ENCODE data around the gene TMEM132D. TPM values are rescaled to one million over a fixed set of nuclear protein-coding genes. Genes with fewer than 3 reads are reported as not detected.

The TMEM132D gene
- total RNA-seq, 1 donor from 2014 or later: not detected

DNA sequence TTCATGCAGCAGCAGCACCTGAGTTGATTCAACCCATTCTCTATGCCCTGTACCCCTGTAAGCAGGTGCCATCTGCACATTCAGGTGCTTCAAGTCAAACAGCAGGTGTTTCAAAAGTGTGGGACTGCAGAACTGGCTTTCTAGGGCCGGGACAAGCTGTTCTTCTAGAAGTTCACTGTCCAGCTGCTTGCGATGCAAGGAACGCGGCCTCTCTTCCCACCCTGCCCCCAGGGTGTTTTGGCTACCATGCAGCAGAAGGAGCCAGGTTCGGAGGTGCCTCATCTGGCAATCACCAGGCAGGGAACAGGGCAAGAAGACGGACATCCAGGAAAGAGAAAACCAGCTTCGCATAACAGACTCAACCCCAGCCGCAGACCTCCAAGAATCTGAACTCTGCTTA is 35.2 kb downstream of the TMEM132D start:
- intact Hi-C loops (cut with micrococcal nuclease): no loop called here
- H3K27ac Mint-ChIP-seq: no peak overlapping the region
- H3K36me3 Mint-ChIP-seq (ENCODE audit: low read depth): no peaks in the 10 kb centered on the region
- no peak for DNase-seq (ENCODE audit: low spot score)
- no peaks in the 10 kb centered on the region for H3K27me3 Mint-ChIP-seq (ENCODE audit: insufficient read depth)
- H3K4me3 Mint-ChIP-seq: no peak overlapping the region
- no peaks in the 10 kb centered on the region for H3K4me1 Mint-ChIP-seq (ENCODE audit: low read depth)
- H3K9me3 Mint-ChIP-seq: peaks cover 27% of the 10 kb centered on the region

DNA sequence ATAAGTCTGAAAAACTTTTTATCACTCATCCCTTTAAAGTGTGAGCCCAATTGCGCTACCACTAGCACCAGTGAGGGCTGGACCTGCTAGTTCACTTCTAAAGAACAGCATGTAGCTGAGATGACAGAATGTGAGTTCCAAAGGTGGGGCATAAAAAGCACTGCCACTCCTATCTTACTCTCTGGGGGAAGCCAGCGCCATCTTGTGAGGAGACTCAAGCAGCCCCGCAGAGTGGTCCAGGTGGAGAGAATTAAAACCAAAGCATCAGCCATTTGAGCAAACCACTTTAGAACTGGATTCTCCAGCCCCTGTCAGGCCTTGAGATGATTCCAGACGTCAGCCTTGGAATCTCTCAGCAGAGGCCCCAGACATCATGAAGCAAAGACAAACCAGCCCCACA is 39.9 kb downstream of the TMEM132D start:
- Mint-ChIP-seq H3K4me1 (ENCODE audit: low read depth) (no peaks in the 10 kb centered on the region), H3K27me3 (ENCODE audit: insufficient read depth) (no peaks in the 10 kb centered on the region), H3K27ac (no peak overlapping the region), H3K4me3 (no peak overlapping the region), H3K36me3 (ENCODE audit: low read depth) (no peaks in the 10 kb centered on the region), H3K9me3 (peaks cover 15% of the 10 kb centered on the region)
- DNase-seq (ENCODE audit: low spot score): no peak
- intact Hi-C loops (cut with micrococcal nuclease): no loop called here

DNA sequence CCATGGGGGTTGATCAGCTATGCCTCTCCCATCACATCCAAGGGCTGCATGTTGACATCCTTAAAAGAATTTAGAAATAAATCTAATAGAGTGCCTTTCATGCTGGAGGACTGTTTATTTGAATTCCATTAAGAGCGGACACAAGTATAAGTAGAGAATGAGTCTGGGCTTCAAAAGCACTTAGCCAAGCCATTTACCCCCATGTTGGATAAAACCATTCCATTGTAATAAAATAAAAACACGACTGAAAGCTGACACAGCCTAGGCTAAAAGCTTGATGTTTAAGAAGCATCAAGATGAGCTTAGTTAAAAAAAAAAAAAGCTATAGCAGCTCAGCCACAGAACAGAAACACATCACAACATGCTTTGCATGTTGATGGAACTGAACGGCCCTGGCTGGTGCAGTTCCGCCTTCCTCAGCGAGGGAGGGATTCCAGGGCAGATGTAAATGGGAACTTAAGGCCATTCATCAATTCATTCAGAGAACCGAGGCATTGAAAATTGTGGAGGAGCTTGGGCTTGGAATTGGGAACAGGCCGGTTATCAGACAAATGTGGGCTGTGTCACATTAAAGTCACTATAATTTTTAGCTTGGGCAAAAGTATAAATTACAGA is 41.2 kb downstream of the TMEM132D start:
- no peaks in the 10 kb centered on the region for H3K27me3 Mint-ChIP-seq (ENCODE audit: insufficient read depth)
- H3K36me3 Mint-ChIP-seq (ENCODE audit: low read depth): no peaks in the 10 kb centered on the region
- DNase-seq (ENCODE audit: low spot score): no peak
- H3K4me1 Mint-ChIP-seq (ENCODE audit: low read depth): no peaks in the 10 kb centered on the region
- no peak overlapping the region for H3K27ac Mint-ChIP-seq
- intact Hi-C loops (cut with micrococcal nuclease): no loop called here
- H3K4me3 Mint-ChIP-seq: no peak overlapping the region
- H3K9me3 Mint-ChIP-seq: peaks cover 15% of the 10 kb centered on the region

GRCh38 chr12:129861951-129862350 is 41.9 kb downstream of the TMEM132D start:
- no peaks in the 10 kb centered on the region for H3K27me3 Mint-ChIP-seq (ENCODE audit: insufficient read depth)
- peaks cover 11% of the 10 kb centered on the region for H3K9me3 Mint-ChIP-seq

DNA sequence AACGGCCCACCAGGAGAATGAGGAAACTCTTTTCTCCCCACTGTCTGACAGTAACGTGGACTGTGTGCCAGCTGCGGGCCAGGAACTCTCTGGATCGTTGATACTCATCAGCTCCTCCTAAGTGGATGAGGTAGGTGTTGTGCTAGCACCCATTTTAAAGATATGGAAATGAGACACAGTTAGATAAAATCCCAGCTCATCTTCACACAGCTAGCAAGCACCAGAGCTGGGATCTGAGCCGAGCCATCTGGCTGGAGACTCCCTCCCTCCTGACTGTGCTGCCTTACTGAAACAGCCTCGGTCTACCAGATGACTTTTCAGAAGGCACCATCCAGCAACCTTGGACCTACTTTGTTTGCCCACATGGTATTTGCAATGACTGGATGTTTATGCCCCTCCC is 49.2 kb downstream of the TMEM132D start:
- Mint-ChIP-seq H3K27ac (no peak overlapping the region), H3K9me3 (peaks cover 5% of the 10 kb centered on the region), H3K4me1 (ENCODE audit: low read depth) (no peaks in the 10 kb centered on the region), H3K36me3 (ENCODE audit: low read depth) (no peaks in the 10 kb centered on the region), H3K27me3 (ENCODE audit: insufficient read depth) (no peaks in the 10 kb centered on the region), H3K4me3 (no peak overlapping the region)
- intact Hi-C loops (cut with micrococcal nuclease): no loop called here
- DNase-seq (ENCODE audit: low spot score): no peak

More at GRCh38 chr12:129861951-129862350, 41.9 kb downstream of the TMEM132D start:
- DNase-seq (ENCODE audit: low spot score): no peak
- no peak overlapping the region for H3K4me3 Mint-ChIP-seq
- H3K4me1 Mint-ChIP-seq (ENCODE audit: low read depth): no peaks in the 10 kb centered on the region
- no peak overlapping the region for H3K27ac Mint-ChIP-seq
- no peaks in the 10 kb centered on the region for H3K36me3 Mint-ChIP-seq (ENCODE audit: low read depth)
- intact Hi-C loops (cut with micrococcal nuclease): no loop called here

DNA sequence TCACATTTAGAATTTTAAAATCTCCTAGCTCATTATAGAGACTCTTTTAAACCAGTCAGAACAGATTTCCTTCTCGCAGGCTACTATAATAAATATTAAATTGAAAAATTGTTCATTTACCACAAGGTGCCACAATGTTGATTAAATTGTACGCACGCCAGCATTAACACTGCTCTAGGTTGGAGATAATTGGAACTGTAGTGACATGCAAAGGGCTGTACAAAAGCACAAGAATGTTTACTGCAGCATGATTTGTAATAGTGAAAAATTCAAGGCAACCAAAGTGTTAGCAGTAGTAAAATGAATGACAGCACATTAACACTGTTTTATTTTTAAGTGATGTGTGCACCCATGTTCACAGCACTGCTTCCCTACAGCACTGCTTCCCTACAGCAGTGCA is 52.5 kb downstream of the TMEM132D start:
- H3K27ac Mint-ChIP-seq: no peak overlapping the region
- no peak for DNase-seq (ENCODE audit: low spot score)
- no peaks in the 10 kb centered on the region for H3K36me3 Mint-ChIP-seq (ENCODE audit: low read depth)
- no peaks in the 10 kb centered on the region for H3K27me3 Mint-ChIP-seq (ENCODE audit: insufficient read depth)
- H3K4me1 Mint-ChIP-seq (ENCODE audit: low read depth): no peaks in the 10 kb centered on the region
- intact Hi-C loops (cut with micrococcal nuclease): no loop called here
- no peak overlapping the region for H3K4me3 Mint-ChIP-seq
- peaks cover 5% of the 10 kb centered on the region for H3K9me3 Mint-ChIP-seq

DNA sequence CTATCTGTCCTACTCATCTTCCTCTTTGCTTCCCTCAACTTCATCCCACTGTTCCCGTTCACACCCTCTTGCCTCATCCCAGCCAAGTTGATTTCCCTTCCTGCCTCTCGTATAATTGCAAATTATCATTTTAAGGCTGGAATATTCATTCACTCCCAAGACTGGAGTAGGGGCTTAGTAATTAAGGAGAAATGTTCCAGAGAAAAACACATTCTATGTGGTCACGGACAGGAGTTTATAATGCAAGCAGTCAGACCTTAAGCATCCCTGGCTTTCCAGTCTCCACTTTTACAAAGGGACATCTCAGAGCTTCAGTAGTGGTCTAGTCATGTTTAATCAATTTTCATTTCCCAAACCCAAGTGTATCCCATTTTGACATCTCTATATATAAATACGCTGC is 54.9 kb downstream of the TMEM132D start:
- Mint-ChIP-seq H3K9me3 (no peaks in the 10 kb centered on the region), H3K4me3 (no peak overlapping the region), H3K27ac (no peak overlapping the region), H3K36me3 (ENCODE audit: low read depth) (no peaks in the 10 kb centered on the region), H3K27me3 (ENCODE audit: insufficient read depth) (no peaks in the 10 kb centered on the region), H3K4me1 (ENCODE audit: low read depth) (no peaks in the 10 kb centered on the region)
- DNase-seq (ENCODE audit: low spot score): no peak
- intact Hi-C loops (cut with micrococcal nuclease): no loop called here

- H3K4me1 Mint-ChIP-seq (ENCODE audit: low read depth): no peaks in the 10 kb centered on the region
- no peak overlapping the region for H3K4me3 Mint-ChIP-seq
- DNase-seq (ENCODE audit: low spot score): no peak
- H3K27ac Mint-ChIP-seq: no peak overlapping the region
- H3K27me3 Mint-ChIP-seq (ENCODE audit: insufficient read depth): no peaks in the 10 kb centered on the region
- H3K9me3 Mint-ChIP-seq: no peaks in the 10 kb centered on the region
- intact Hi-C loops (cut with micrococcal nuclease): no loop called here
- H3K36me3 Mint-ChIP-seq (ENCODE audit: low read depth): no peaks in the 10 kb centered on the region
Observed at GRCh38 chr12:129847063-129847462, 56.8 kb downstream of the TMEM132D start.

GRCh38 chr12:129844662-129845220 is 59.1 kb downstream of the TMEM132D start:
- Mint-ChIP-seq H3K4me1 (ENCODE audit: low read depth) (no peaks in the 10 kb centered on the region), H3K27ac (no peak overlapping the region), H3K4me3 (no peak overlapping the region), H3K27me3 (ENCODE audit: insufficient read depth) (no peaks in the 10 kb centered on the region), H3K9me3 (no peaks in the 10 kb centered on the region), H3K36me3 (ENCODE audit: low read depth) (no peaks in the 10 kb centered on the region)
- DNase-seq (ENCODE audit: low spot score): no peak
- intact Hi-C loops (cut with micrococcal nuclease): no loop called here

DNA sequence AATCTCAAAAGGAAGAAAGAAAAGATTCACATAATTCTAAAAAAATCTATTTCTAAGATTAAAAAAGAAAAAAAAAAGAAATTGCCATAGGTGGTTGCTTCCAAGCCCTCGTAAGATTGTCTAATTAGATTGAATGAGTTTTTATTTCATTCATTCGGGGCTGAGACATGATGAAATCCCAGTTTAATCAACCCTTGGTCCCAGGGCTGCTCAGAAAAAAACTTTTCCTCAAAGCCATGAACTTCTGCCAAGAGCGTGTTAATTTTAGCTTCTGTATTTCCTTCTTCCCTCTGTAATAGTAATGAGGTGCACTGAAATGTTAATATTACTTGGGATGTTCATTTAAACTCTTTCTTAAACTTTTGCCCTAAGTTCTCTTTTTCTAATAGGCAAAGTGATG is 62.6 kb downstream of the TMEM132D start:
- H3K4me1 Mint-ChIP-seq (ENCODE audit: low read depth): no peaks in the 10 kb centered on the region
- no peak for DNase-seq (ENCODE audit: low spot score)
- intact Hi-C loops (cut with micrococcal nuclease): no loop called here
- no peaks in the 10 kb centered on the region for H3K9me3 Mint-ChIP-seq
- H3K27me3 Mint-ChIP-seq (ENCODE audit: insufficient read depth): no peaks in the 10 kb centered on the region
- H3K36me3 Mint-ChIP-seq (ENCODE audit: low read depth): no peaks in the 10 kb centered on the region
- no peak overlapping the region for H3K4me3 Mint-ChIP-seq
- H3K27ac Mint-ChIP-seq: no peak overlapping the region

DNA sequence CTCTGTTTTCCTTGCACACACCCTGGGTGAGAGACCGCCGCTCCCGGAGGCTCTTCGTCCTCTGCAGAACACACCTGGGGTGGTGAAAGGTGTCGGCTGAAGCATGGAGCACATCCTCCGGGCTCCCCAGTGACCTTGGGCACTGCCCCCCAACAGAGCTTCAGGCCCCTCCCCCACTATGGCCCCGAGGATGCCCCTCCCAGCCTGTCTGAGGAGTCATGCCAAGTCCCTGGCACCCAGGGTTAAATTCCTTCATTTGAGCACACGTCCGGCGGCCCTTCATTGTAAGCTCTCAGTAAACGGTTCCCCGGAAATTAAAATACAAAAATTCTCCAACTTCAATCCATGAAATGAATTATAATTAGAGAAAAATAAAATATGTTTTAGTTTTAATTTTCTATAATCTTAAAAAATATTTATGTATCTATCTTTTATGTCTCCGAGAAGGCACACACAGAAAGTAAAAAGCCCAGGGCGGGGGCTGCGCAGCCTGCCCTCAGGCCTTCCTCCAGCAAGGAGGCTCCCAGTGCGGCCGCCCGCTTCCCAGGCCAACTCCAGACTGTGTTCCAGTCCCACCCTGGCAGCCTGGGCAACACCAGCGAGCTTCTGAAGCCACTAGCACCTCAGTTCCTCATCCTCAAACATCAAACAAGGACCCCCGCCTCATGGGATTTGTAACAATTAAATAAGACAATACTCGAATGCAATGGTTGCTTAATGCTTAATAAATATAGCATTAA is 63.5 kb downstream of the TMEM132D start:
- Mint-ChIP-seq H3K27ac (no peak overlapping the region), H3K36me3 (ENCODE audit: low read depth) (no peaks in the 10 kb centered on the region), H3K27me3 (ENCODE audit: insufficient read depth) (no peaks in the 10 kb centered on the region), H3K9me3 (no peaks in the 10 kb centered on the region), H3K4me3 (no peak overlapping the region), H3K4me1 (ENCODE audit: low read depth) (no peaks in the 10 kb centered on the region)
- intact Hi-C loops (cut with micrococcal nuclease): no loop called here
- DNase-seq (ENCODE audit: low spot score): no peak

GRCh38 chr12:129839679-129840078 is 64.1 kb downstream of the TMEM132D start:
- no peaks in the 10 kb centered on the region for H3K4me1 Mint-ChIP-seq (ENCODE audit: low read depth)
- no peak overlapping the region for H3K27ac Mint-ChIP-seq
- no peaks in the 10 kb centered on the region for H3K36me3 Mint-ChIP-seq (ENCODE audit: low read depth)

GRCh38 chr12:129831294-129831693 is 72.5 kb downstream of the TMEM132D start:
- no peaks in the 10 kb centered on the region for H3K4me1 Mint-ChIP-seq (ENCODE audit: low read depth)
- H3K36me3 Mint-ChIP-seq (ENCODE audit: low read depth): no peaks in the 10 kb centered on the region
- no peak for DNase-seq (ENCODE audit: low spot score)
- H3K9me3 Mint-ChIP-seq: peaks cover 15% of the 10 kb centered on the region
- no peak overlapping the region for H3K27ac Mint-ChIP-seq
- intact Hi-C loops (cut with micrococcal nuclease): no loop called here
- no peak overlapping the region for H3K4me3 Mint-ChIP-seq
- H3K27me3 Mint-ChIP-seq (ENCODE audit: insufficient read depth): no peaks in the 10 kb centered on the region

More at GRCh38 chr12:129839679-129840078, 64.1 kb downstream of the TMEM132D start:
- intact Hi-C loops (cut with micrococcal nuclease): no loop called here
- no peak for DNase-seq (ENCODE audit: low spot score)
- Mint-ChIP-seq H3K4me3 (no peak overlapping the region), H3K9me3 (peaks cover 3% of the 10 kb centered on the region), H3K27me3 (ENCODE audit: insufficient read depth) (no peaks in the 10 kb centered on the region)

All from activated T-helper 1 cell treated with anti-CD3 and anti-CD28 coated beads, Interleukin-12 subunit alpha, Interleukin-12 subunit beta, Interleukin-2, Interleukin-4 antibody, amounts not matched to agents 30 ng/mL and 10 ng/mL and 1 ng/mL, durations not matched to agents 14 hours and 24 hours and 36 hours (primary cell).